ENCODE results near the gene MYLIP. TPM values are rescaled to one million over a fixed set of nuclear protein-coding genes. Genes with fewer than 3 reads are reported as not detected.

MYLIP gene
- total RNA-seq, 1 donor, result 35.8 TPM

- DNase-seq (ENCODE audit: low read depth in 2 of 3, low spot score in 2 of 3), result no peak
Observed at GRCh38 chr6:16196984-16197546, 68.2 kb downstream of the MYLIP start.

Small RNA genes lying within 50 kb of the gene (small RNA-seq; reads per million reads assigned to genes)
- not detected for gene MIR4639

Other genes starting within 250 kb of the MYLIP start
- 36.4 TPM for gene GMPR, start 109.5 kb downstream of the MYLIP start, total RNA-seq

Measured in hematopoietic multipotent progenitor cell (in vitro differentiated cells).